Mesenchymal stem cell (in vitro differentiated cells and primary cell): Measurements from ENCODE around the gene VRK3.
"Not testable (repeated sequence)": the region's sequence is repeated elsewhere in the genome, so short reads cannot be mapped to it uniquely, and the experiment has no call there.

ENCODE experiments used
- DNase-seq: peaks from one replicate; pipeline ENCODE4 v3.0.0-alpha.2; 2013
- H2AFZ ChIP-seq: one replicate; pipeline ENCODE4 v1.6.1; 2013; ENCODE audit warnings: low read depth, mild to moderate bottlenecking, control low read depth, inconsistent platforms, low read length, moderate library complexity
- H2AK5ac ChIP-seq: 2 replicates; pipeline ENCODE4 v1.6.1; 2013; ENCODE audit warnings: low read length, moderate library complexity, mild to moderate bottlenecking, inconsistent platforms; ENCODE audit not compliant: severe bottlenecking
- H2BK120ac ChIP-seq: one replicate; pipeline ENCODE4 v1.6.1; 2013; ENCODE audit warnings: low read depth, mild to moderate bottlenecking, inconsistent platforms, low read length, moderate library complexity
- H2BK12ac ChIP-seq, 2 experiments: one replicate each; pipeline ENCODE4 v1.6.1; 2013; ENCODE audit warnings: inconsistent platforms in 2 of 2, low read length in 2 of 2, mild to moderate bottlenecking in 2 of 2, moderate library complexity in 2 of 2, control low read depth in 1 of 2
- H2BK15ac ChIP-seq: one replicate; pipeline ENCODE4 v1.6.1; 2013; ENCODE audit warnings: mild to moderate bottlenecking, low read depth, inconsistent platforms; ENCODE audit not compliant: poor library complexity, severe bottlenecking
- H2BK5ac ChIP-seq: 2 replicates; pipeline ENCODE4 v1.6.1; 2013; ENCODE audit warnings: low read depth, mild to moderate bottlenecking, low read length, control low read depth, inconsistent platforms; ENCODE audit not compliant: poor library complexity, severe bottlenecking
- H3K14ac ChIP-seq, 2 experiments: one replicate each; pipeline ENCODE4 v1.6.1; 2013; ENCODE audit warnings: inconsistent platforms in 2 of 2, low read length in 2 of 2, control low read depth in 1 of 2, mild to moderate bottlenecking in 1 of 2, moderate library complexity in 1 of 2
- H3K18ac ChIP-seq, 2 experiments: one replicate each; pipeline ENCODE4 v1.6.1; 2013; ENCODE audit warnings: inconsistent platforms in 2 of 2, low read length in 2 of 2, control low read depth in 1 of 2, low read depth in 1 of 2, mild to moderate bottlenecking in 1 of 2
- H3K23ac ChIP-seq, 2 experiments: one replicate each; pipeline ENCODE4 v1.6.1; 2013; ENCODE audit warnings: inconsistent platforms in 2 of 2, low read length in 2 of 2, mild to moderate bottlenecking in 2 of 2, moderate library complexity in 2 of 2, control low read depth in 1 of 2
- H3K27ac ChIP-seq: 2 replicates; pipeline ENCODE4 v1.5.1; 2013; ENCODE audit warnings: mild to moderate bottlenecking, moderate library complexity, low read length, control low read depth, inconsistent platforms; ENCODE audit not compliant: poor library complexity, severe bottlenecking
- H3K27me3 ChIP-seq, 2 experiments: 2 replicates each; pipeline versions ENCODE4 v1.6.1 to v1.7.0; 2013; ENCODE audit warnings: low read length in 2 of 2, mild to moderate bottlenecking in 2 of 2, moderate library complexity in 2 of 2, control low read depth in 1 of 2, inconsistent platforms in 1 of 2; ENCODE audit not compliant: control insufficient read depth in 1 of 2, insufficient read depth in 1 of 2
- H3K36me3 ChIP-seq, 2 experiments: 2 replicates each; pipeline versions ENCODE4 v1.6.1 to v1.7.0; 2013; ENCODE audit warnings: low read length in 2 of 2, control low read depth in 1 of 2, inconsistent platforms in 1 of 2, low read depth in 1 of 2, mild to moderate bottlenecking in 1 of 2; ENCODE audit not compliant: insufficient read depth in 2 of 2, control insufficient read depth in 1 of 2
- H3K4ac ChIP-seq, 2 experiments: one replicate each; pipeline ENCODE4 v1.6.1; 2013; ENCODE audit warnings: inconsistent platforms in 2 of 2, low read length in 2 of 2, mild to moderate bottlenecking in 2 of 2, moderate library complexity in 2 of 2, control low read depth in 1 of 2, low read depth in 1 of 2
- H3K4me1 ChIP-seq: 2 replicates; pipeline ENCODE4 v1.6.1; 2013; ENCODE audit warnings: low read depth, low read length, control low read depth; ENCODE audit not compliant: control insufficient read depth, insufficient read depth
- H3K4me2 ChIP-seq: 2 replicates; pipeline ENCODE4 v1.6.1; 2013; ENCODE audit warnings: low read length, mild to moderate bottlenecking, inconsistent platforms; ENCODE audit not compliant: poor library complexity, severe bottlenecking
- H3K4me3 ChIP-seq, 2 experiments: 2 replicates each; pipeline versions ENCODE4 v1.5.1 to v1.7.0; 2013; ENCODE audit warnings: low read length in 2 of 2, mild to moderate bottlenecking in 2 of 2, control low read depth in 1 of 2, low read depth in 1 of 2; ENCODE audit not compliant: insufficient read depth in 1 of 2
- H3K79me1 ChIP-seq: replicated peaks from 2 replicates; pipeline ENCODE4 v1.6.1; 2013; ENCODE audit warnings: mild to moderate bottlenecking, control low read depth, low read length, inconsistent platforms; ENCODE audit not compliant: poor library complexity, severe bottlenecking
- H3K9ac ChIP-seq: 2 replicates; pipeline ENCODE4 v1.7.0; 2013; ENCODE audit warnings: mild to moderate bottlenecking, low read length, moderate library complexity
- H3K9me3 ChIP-seq: 2 replicates; pipeline ENCODE4 v1.7.0; 2013; ENCODE audit warnings: mild to moderate bottlenecking, low read length; ENCODE audit not compliant: control insufficient read depth
- H4K8ac ChIP-seq: one replicate; pipeline ENCODE4 v1.6.1; 2013; ENCODE audit warnings: inconsistent platforms, mild to moderate bottlenecking, low read length, moderate library complexity
- H4K91ac ChIP-seq: one replicate; pipeline ENCODE4 v1.6.1; 2013; ENCODE audit warnings: mild to moderate bottlenecking, low read length, inconsistent platforms
- WGBS: methylation state at CpG from one replicate; pipeline ENCODE4 v1.1.7; 2013; ENCODE audit warnings: mixed read lengths; 5-methylcytosine and 5-hydroxymethylcytosine counted together

VRK3 gene

GRCh38 chr19:49949742-49950589, 75.2 kb downstream of the VRK3 start:
- H4K91ac ChIP-seq = no peak overlapping the region
- WGBS = 86% methylated on average over 10 of the region's 11 CpGs
- H3K36me3 ChIP-seq = no peaks in the 10 kb centered on the region
- no peak overlapping the region for H3K4ac ChIP-seq
- no peaks in the 10 kb centered on the region for H3K9me3 ChIP-seq
- no peak overlapping the region for H2BK5ac ChIP-seq
- no peak overlapping the region for H3K4me2 ChIP-seq
- no peaks in the 10 kb centered on the region for H3K4me1 ChIP-seq
- no peak overlapping the region for H2AFZ ChIP-seq
- no peak overlapping the region for H3K4me3 ChIP-seq
- no peak overlapping the region for H3K18ac ChIP-seq
- no peak overlapping the region for H4K8ac ChIP-seq
- no peak overlapping the region for H2BK15ac ChIP-seq
- no peak overlapping the region for H3K23ac ChIP-seq
- H3K27me3 ChIP-seq = peaks cover 22 to 81% of the 10 kb centered on the region in 2 experiments
- no peak overlapping the region for H3K27ac ChIP-seq
- no peak overlapping the region for H2AK5ac ChIP-seq
- DNase-seq = no peak
- no peak overlapping the region for H2BK12ac ChIP-seq
- H3K79me1 ChIP-seq = no peaks in the 10 kb centered on the region
- H2BK120ac ChIP-seq = no peak overlapping the region
- H3K9ac ChIP-seq = no peak overlapping the region
- no peak overlapping the region for H3K14ac ChIP-seq

- no peak overlapping the region for H3K18ac ChIP-seq
- no peaks in the 10 kb centered on the region for H3K36me3 ChIP-seq
- H3K9me3 ChIP-seq = no peaks in the 10 kb centered on the region
- H3K27ac ChIP-seq = no peak overlapping the region
- no peak overlapping the region for H3K4me3 ChIP-seq
- H3K4me1 ChIP-seq = no peaks in the 10 kb centered on the region
- H2BK120ac ChIP-seq = no peak overlapping the region
- H3K4ac ChIP-seq = no peak overlapping the region
- DNase-seq = no peak
- no peak overlapping the region for H3K9ac ChIP-seq
- H2BK5ac ChIP-seq = no peak overlapping the region
- no peak overlapping the region for H2BK15ac ChIP-seq
- H2BK12ac ChIP-seq = no peak overlapping the region
- H4K91ac ChIP-seq = no peak overlapping the region
- H2AK5ac ChIP-seq = no peak overlapping the region
- H3K23ac ChIP-seq = no peak overlapping the region
- H3K14ac ChIP-seq = no peak overlapping the region
- no peak overlapping the region for H3K4me2 ChIP-seq
- H3K79me1 ChIP-seq = no peaks in the 10 kb centered on the region
- WGBS = 88% methylated on average over 8 of the region's 8 CpGs
- H2AFZ ChIP-seq = no peak overlapping the region
- no peak overlapping the region for H4K8ac ChIP-seq
- H3K27me3 ChIP-seq = peaks cover 8 to 71% of the 10 kb centered on the region in 2 experiments
Measured at GRCh38 chr19:49946415-49946814, 78.8 kb downstream of the VRK3 start.

GRCh38 chr19:49944567-49944966, 80.6 kb downstream of the VRK3 start:
- not testable (repeated sequence) for H3K4ac ChIP-seq, H4K8ac ChIP-seq, H2BK15ac ChIP-seq, H3K23ac ChIP-seq, H3K4me1 ChIP-seq, H2BK12ac ChIP-seq, H3K27ac ChIP-seq, H2AFZ ChIP-seq, H3K4me3 ChIP-seq, H2BK5ac ChIP-seq, H3K18ac ChIP-seq, H3K79me1 ChIP-seq, DNase-seq, H3K14ac ChIP-seq, H3K9me3 ChIP-seq, H2BK120ac ChIP-seq, H3K36me3 ChIP-seq, H3K4me2 ChIP-seq, H2AK5ac ChIP-seq, H4K91ac ChIP-seq, H3K9ac ChIP-seq
- WGBS = 94% methylated on average over 4 of the region's 5 CpGs
- peaks cover 0 to 66% of the 10 kb centered on the region in 2 experiments for H3K27me3 ChIP-seq

- H4K8ac ChIP-seq = no peak overlapping the region
- H2BK15ac ChIP-seq = no peak overlapping the region
- H3K27me3 ChIP-seq = peaks cover 0 to 51% of the 10 kb centered on the region in 2 experiments
- no peak overlapping the region for H2BK120ac ChIP-seq
- H3K4me3 ChIP-seq = no peak overlapping the region
- H3K14ac ChIP-seq = no peak overlapping the region
- H2AK5ac ChIP-seq = no peak overlapping the region
- no peak overlapping the region for H2BK5ac ChIP-seq
- no peak overlapping the region for H3K18ac ChIP-seq
- 91% methylated on average over 5 of the region's 5 CpGs for WGBS
- no peak overlapping the region for H2BK12ac ChIP-seq
- H3K4me2 ChIP-seq = no peak overlapping the region
- no peak overlapping the region for H3K4ac ChIP-seq
- no peaks in the 10 kb centered on the region for H3K9me3 ChIP-seq
- no peak overlapping the region for H3K9ac ChIP-seq
- H3K4me1 ChIP-seq = peaks cover 6% of the 10 kb centered on the region
- H3K23ac ChIP-seq = no peak overlapping the region
- no peaks in the 10 kb centered on the region for H3K79me1 ChIP-seq
- H3K27ac ChIP-seq = no peak overlapping the region
- H2AFZ ChIP-seq = no peak overlapping the region
- no peaks in the 10 kb centered on the region for H3K36me3 ChIP-seq
- no peak for DNase-seq
- H4K91ac ChIP-seq = no peak overlapping the region
Measured at GRCh38 chr19:49940482-49940791, 84.7 kb downstream of the VRK3 start.
